ENCODE results near the gene MRPL33. TPM values are rescaled to one million over a fixed set of nuclear protein-coding genes. Genes with fewer than 3 reads are reported as not detected.

The MRPL33 gene
- total and polyA plus RNA-seq, 2 of the 13 experiments (the other 11 are each of a cell fraction or from before 2014, with no cell fraction given), result 69.7 to 218 TPM

GRCh38 chr2:27728081-27728858 is 43.2 kb upstream of the MRPL33 start (continued):
- TF ChIP-seq ZNF687 (CRISPR knock-in tag; IDR thresholded peaks at IDR 0.05), result peak; percentile 47

GRCh38 chr2:27729198-27729597 is 42.3 kb upstream of the MRPL33 start:
- no peak for DNase-seq (ENCODE audit: low spot score)
- Histone ChIP-seq H3K4me3 (replicated peaks in 1 of 3; ENCODE audit: insufficient read depth in 1 of 3, low read depth in 2 of 3, low read length in 3 of 3) (peak overlapping the region; percentile 17 to 29 (median 19); a peak in 4 of 6 replicates), H3K27ac (ENCODE audit: extremely low read length, insufficient read depth, low read length) (no peak overlapping the region), H3K79me2 (ENCODE audit: insufficient read depth, low read length) (no peaks in the 10 kb centered on the region), H3K27me3 (ENCODE audit: control insufficient read depth in 1 of 2, insufficient read depth in 2 of 2, low read length in 2 of 2) (no peaks in the 10 kb centered on the region), H3K9me3 (ENCODE audit: low read length) (no peaks in the 10 kb centered on the region), H3K36me3 (replicated peaks in 1 of 2; ENCODE audit: control insufficient read depth in 1 of 2, insufficient read depth in 2 of 2, low read length in 2 of 2) (no peaks in the 10 kb centered on the region), H4K20me1 (ENCODE audit: insufficient read depth, low read length) (no peaks in the 10 kb centered on the region), H3K4me2 (ENCODE audit: low read depth, low read length) (peak overlapping the region; percentile 66), H2AFZ (ENCODE audit: low read length) (peak overlapping the region; percentile 62), H3K4me1 (ENCODE audit: insufficient read depth, low read length) (peaks cover 53% of the 10 kb centered on the region), H3K9ac (ENCODE audit: insufficient read depth, low read depth, low read length) (peak overlapping the region; percentile 42)
- no TSS peak for BruUV-seq (replicated peaks)
- in situ Hi-C loops (cut with HindIII; ENCODE audit: extremely low pct_ligation_motif_present, low pct_unique_long_range_greater_than_20kb), result no loop called here
- POLR2A ChIA-PET, result interaction anchor here (1.2 to 9.9 kb wide), 7 partner anchors 8 to 667 kb away, joined by 3 to 248 read pairs (median 5); partner anchors contain the start of genes BABAM2 and RBKS
- FAIRE-seq, result no peak
- WGBS (ENCODE audit: low lambda C conversion rate), result 18% methylated on average over 4 of the region's 4 CpGs
- peak; percentile 59 for ATAC-seq
- intact Hi-C loops (cut with micrococcal nuclease; ENCODE audit: unreplicated experiment), result loop anchor here (10.0 kb wide), 1 partner anchor 166 kb away; the partner anchor contains the start of genes BABAM2 and RBKS
- CTCF ChIA-PET (ENCODE audit: low intra/inter-chr PET ratio, low total read pairs), result no interaction called here
- TF ChIP-seq KDM6A (CRISPR knock-in tag; IDR thresholded peaks at IDR 0.05; ENCODE audit: low read depth) (no peak), ZFP1 (CRISPR knock-in tag; IDR thresholded peaks at IDR 0.05) (no peak), SRSF9 (IDR thresholded peaks at IDR 0.05; ENCODE audit: borderline replicate concordance, insufficient read depth, low read depth, low read length, poor library complexity, severe bottlenecking) (no peak), RFXANK (CRISPR knock-in tag; IDR thresholded peaks at IDR 0.05) (no peak), NCOR1 (IDR thresholded peaks at IDR 0.05; ENCODE audit: borderline replicate concordance, low read length) (peak; percentile 54; the same call in 1 of the 2 replicates), JUND (CRISPR knock-in tag; IDR thresholded peaks at IDR 0.05) (no peak), KDM3A (CRISPR knock-in tag; IDR thresholded peaks at IDR 0.05; ENCODE audit: low read depth) (no peak), ELK4 (CRISPR knock-in tag; IDR thresholded peaks at IDR 0.05; ENCODE audit: borderline replicate concordance) (no peak), ZNF563 (CRISPR knock-in tag; IDR thresholded peaks at IDR 0.05) (no peak), ZNF12 (CRISPR knock-in tag; IDR thresholded peaks at IDR 0.05) (no peak), MXD3 (CRISPR knock-in tag; IDR thresholded peaks at IDR 0.05) (no peak), ZNF451 (CRISPR knock-in tag; IDR thresholded peaks at IDR 0.05) (no peak), DR1 (CRISPR knock-in tag; IDR thresholded peaks at IDR 0.05) (no peak), ZNF333 (CRISPR knock-in tag; IDR thresholded peaks at IDR 0.05; ENCODE audit: borderline replicate concordance) (no peak), ZFP41 (CRISPR knock-in tag; IDR thresholded peaks at IDR 0.05; ENCODE audit: borderline replicate concordance) (no peak), ZNF7 (CRISPR knock-in tag; IDR thresholded peaks at IDR 0.05) (peak; percentile 81)
